ENCODE measurements around the gene FGD5.

FGD5 gene, protein sequence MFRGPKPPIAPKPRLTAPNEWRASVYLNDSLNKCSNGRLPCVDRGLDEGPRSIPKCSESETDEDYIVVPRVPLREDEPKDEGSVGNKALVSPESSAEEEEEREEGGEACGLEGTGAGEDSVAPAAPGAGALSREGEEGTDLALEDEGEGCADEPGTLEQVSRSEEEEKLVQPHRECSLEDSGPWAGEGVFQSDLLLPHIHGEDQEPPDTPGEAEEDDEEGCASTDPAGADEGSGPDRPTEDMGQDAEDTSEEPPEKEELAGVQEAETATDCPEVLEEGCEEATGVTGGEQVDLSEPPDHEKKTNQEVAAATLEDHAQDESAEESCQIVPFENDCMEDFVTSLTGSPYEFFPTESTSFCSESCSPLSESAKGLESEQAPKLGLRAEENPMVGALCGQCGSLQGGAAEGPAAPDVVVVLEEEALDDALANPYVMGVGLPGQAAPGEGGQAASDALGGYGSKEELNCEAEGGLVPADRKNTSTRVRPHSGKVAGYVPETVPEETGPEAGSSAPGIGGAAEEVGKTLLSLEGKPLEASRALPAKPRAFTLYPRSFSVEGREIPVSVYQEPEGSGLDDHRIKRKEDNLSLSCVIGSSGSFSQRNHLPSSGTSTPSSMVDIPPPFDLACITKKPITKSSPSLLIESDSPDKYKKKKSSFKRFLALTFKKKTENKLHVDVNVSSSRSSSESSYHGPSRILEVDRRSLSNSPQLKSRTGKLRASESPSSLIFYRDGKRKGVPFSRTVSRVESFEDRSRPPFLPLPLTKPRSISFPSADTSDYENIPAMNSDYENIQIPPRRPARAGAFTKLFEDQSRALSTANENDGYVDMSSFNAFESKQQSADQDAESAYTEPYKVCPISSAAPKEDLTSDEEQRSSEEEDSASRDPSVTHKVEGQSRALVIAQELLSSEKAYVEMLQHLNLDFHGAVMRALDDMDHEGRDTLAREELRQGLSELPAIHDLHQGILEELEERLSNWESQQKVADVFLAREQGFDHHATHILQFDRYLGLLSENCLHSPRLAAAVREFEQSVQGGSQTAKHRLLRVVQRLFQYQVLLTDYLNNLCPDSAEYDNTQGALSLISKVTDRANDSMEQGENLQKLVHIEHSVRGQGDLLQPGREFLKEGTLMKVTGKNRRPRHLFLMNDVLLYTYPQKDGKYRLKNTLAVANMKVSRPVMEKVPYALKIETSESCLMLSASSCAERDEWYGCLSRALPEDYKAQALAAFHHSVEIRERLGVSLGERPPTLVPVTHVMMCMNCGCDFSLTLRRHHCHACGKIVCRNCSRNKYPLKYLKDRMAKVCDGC (N-terminal part only)

DNA sequence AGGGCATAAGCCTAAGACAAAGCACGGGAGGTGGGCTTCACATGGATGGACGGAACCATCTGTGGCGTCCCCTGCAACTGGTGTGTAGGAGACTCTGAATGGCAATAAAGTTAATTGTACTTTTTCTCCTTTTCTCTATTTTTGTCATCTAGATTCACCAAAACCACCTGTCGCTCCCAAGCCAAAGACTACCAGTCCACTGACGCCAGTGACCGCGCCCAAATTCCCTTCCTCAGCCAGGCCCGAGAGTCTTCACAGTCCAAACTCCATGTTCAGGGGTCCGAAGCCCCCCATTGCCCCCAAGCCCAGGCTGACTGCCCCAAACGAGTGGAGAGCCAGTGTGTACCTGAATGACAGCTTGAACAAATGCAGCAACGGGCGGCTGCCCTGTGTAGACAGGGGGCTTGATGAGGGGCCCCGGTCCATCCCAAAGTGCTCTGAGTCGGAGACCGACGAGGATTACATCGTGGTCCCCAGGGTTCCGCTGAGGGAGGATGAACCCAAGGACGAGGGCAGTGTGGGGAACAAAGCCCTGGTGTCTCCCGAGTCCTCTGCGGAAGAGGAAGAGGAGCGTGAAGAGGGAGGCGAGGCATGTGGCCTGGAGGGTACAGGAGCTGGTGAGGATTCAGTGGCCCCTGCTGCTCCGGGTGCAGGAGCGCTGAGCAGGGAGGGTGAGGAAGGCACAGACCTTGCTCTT lies at the start of gene FGD5:
TSS of gene FGD5 (plus strand) at position 159 of the 697 bp plus-strand sequence. CDS start at position 269, 110 bp downstream.
- DNase-seq (ENCODE audit: low read depth) = no peak

DNA sequence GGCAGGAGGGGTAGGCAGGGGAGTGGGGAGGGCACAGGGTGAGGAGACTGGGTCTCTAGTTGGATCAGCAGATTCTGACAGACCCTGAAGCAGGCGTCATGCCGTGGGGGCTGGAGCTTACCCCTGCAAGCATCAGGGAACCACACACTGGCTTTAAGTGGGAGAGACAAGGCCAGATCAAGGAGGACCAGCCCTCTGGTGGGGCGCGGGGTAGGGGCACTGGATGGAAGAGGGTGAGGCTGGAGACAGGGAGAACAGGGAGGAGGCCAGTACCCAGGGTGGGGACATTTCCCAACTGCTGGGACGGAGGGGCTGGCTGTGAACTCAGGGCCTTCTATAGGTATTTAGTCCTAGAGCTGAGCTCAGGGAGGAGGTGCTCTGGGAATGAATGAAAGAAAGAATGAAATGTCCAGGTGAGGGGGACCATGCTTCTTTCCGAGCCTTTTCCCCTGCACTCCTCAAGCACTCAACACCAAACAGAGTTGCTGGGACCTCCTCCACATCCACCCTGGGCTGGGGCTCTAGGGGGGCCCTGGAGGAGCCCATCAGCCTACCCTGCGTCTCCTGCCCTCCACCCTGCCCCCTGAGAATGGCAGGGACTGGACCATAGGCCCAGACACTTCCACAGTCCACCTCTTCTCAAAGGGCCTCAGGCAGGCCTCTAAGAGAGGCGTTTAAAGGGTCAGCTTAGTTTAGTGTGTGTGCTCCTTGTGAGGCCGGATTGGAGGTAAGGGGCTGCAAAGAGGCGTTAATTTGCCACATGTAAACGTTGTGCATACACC lies 49.0 kb upstream of the FGD5 start:
- DNase-seq (ENCODE audit: low read depth) = no peak

DNA sequence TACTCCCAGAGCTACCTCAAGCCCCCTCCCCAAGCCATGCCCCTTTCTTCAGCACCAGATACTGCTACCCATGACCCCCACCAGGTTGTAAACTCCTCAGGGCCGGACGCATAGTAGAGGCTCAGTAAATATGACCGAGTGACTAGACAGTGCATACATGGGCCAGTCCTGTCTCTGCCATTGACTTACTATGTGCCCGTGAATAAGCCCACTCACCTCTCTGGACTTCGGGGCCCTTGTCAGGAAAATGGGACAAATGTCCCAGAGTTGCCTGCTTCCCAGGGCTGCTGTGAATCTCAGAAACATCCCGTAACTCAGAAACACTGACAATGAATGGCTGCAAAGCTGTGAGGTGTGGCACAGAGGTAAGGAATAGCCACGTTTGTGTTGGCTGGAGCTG lies 48.2 kb upstream of the FGD5 start:
- DNase-seq (ENCODE audit: low read depth) = no peak

DNA sequence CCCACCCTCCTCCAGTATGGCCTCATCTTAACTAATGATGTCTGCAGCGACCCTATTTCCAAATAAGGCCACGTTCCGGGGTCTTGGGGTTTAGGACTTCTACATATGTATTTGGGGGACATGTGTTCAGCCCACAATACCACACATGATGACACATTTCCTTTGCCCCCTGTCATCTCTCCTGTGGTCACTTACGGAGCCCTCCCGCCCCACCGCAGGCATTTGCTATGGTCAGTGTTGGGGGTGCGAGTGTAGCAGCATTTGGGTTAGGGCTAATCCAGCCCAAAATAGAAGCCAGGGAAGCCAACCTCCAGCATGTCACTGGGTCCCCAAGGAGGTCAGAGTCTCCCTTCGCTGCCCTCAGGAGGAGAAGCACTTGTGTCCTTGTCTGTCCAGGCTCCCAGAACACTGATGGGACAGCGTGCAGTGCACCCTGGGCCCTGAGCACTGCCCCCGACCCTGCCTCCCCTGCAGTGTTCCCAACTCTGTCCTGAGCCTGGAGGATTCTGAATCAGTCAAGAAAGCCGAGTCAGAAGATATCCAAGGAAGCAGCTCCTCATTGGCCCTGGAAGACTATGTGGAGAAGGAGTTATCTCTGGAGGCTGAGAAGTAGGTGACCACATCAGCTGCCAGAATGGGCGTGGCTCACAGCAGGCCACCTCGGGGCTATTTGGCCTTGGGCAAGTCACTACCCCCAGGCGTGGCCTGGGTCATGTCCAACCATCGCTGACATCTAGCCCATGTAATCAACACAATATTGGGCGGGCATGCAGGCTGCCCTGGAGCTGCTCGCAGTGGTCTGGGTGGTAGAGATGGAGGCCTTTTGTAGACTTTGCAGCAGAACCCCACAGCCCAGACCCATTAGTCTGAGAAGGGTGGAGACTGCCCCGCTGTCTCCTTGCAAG lies 46.9 kb upstream of the FGD5 start:
- DNase-seq (ENCODE audit: low read depth) = no peak

DNA sequence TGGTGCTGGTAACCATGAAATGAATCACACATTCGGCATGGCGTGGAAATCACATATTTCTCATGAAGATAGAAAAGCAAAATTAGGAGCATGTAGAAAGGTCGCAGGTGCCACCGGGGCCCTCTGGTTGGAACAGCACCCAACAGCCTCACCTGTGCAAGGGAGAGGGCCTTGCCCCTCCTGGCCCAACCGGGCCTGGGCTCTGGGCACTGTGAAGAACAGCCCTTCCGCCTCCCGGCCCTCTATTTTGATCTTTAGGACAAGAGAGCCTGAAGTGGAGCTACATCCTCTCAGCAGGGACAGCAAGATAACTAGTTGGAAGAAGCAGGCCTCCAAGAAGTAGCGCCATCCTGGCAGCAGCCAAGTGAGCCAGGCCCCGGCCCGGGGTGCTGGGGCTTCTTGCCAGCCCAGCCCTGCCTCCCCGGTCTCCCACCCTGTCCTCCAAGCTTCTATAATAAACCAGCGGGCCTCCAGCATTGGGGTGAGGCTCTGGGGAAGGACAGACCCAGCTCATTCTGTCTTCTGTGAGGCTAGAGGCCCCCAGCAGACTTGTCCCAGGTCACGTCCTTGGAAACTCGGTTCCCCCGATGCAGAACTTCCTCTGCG lies 46.1 kb upstream of the FGD5 start:
- DNase-seq (ENCODE audit: low read depth) = no peak

DNA sequence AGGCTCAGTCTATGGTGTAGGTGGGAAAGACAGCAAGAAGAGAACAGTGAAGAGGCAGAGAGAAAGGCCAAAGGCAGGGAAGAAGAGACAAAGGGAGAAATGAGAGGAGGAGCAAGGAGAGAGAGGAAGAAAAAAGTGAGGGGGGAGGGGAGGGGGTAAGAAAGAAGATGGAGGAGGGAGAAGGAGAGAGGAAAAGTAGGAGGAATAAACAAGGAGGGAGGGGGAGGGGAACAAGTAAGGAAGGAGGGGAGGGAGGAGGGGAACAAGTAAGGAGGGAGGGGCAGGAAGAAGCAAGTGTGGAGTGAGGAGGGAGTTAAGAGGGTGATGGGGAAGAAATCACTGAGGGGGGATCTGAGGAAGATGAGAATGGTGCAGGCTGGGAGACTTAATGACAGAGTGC lies 45.5 kb upstream of the FGD5 start:
- no peak for DNase-seq (ENCODE audit: low read depth)

DNA sequence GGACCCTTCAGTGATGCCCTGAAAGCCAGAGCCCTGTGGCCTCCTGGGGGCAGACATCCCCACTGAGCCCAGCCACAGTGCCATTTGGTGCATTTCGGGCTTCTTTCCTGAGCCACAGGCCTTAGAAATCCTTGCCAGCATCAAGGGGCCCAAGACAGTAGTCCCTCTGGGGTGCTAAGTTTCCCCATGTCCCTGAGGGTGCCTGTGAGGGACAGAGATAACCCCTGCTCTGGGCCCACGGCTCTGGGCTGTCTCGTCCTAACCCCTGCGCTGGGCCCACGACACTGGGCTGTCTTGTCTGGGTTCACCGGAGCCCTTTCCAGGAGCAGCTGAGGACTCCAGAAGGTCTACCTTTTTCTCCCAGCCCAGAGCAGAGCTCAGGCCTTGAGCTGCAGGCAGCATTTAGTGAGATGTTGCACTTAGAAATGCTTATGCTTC lies 45.1 kb upstream of the FGD5 start:
- DNase-seq (ENCODE audit: low read depth) = no peak

DNA sequence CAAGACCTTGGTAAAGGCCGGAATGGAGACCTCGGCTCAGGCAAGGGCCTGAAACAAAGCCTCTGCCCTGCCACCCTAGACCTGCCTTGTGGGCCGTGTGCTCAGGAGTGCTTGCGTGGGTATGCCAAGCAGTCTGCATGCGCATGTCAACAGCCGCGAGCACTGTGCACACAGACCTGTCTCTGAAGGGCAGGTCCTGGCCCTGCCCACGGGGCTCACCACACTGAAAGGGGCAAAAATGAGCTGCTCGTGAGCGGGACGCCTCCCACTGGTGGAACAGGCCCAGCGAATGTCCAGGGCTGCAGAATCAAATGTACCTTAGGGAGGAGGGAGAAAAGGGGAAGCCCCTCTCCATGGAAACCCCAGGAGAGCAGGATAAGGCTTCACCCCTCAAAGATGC lies 44.3 kb upstream of the FGD5 start:
- DNase-seq (ENCODE audit: low read depth) = no peak

DNA sequence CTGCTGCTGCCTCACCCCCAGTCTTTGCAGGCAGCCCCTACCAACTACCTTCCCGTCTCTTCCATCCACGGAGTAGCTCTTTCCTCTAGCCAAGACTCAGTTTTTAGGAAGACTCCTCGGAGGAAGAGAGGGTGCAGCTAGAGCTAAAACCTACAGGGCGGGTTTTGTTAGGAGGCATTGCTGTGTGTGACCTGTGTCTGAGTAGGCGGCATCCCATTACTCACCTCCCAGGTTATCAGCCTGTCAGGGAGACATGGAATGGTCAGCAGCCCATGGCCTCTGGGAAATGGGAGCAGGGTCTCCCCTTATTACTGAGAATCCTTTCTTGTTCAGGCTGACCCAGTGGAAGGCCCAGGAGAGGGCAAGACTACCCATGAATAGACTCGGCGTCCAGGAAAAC lies 43.8 kb upstream of the FGD5 start:
- no peak for DNase-seq (ENCODE audit: low read depth)

DNA sequence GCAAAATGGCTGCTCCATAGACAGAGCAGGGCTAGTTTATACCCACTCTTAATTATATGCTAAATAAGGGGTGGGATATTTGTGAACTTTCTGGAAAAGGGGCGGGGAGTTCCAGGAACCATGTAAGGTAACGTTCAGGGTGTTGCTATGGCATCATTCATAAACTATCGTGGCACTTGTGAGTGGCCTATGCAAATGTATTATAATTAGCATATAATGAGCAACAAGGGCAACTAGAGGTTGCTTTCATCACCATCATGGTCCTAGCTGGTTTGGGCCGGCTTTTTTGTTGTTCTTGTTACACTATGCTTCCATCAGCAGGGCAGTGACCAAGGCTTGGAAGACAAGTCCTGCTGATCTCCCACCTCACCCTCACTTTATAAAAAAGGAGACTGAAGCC lies 43.2 kb upstream of the FGD5 start:
- no peak for DNase-seq (ENCODE audit: low read depth)

DNA sequence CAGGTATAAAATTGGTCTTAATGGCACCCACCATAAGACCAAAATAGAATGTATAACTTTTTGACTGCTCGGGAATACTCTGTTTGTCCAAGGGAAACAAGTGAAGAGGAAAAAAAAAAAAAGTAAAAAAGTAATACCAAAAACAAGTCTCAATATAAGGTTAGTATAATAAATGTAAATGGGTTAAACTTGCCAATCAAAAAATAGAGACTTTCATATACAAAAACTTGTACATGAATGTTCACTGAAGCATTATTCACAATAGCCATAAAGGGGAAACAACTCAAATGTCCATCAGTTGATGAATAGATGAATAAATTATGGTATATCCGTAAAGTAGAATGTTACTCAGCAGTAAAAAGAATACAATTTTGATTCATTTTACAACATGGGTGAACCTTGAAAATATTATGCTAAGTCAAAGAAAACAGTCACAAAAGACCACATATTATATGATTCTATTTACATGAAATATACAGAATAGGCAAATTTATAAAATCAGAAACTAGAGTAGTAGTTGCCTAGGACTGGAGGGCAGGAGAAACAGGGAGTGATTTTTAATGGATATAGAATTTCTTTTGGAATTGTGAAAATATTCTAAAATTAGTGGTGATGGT lies 39.6 kb upstream of the FGD5 start:
- no peak for DNase-seq (ENCODE audit: low read depth)

DNA sequence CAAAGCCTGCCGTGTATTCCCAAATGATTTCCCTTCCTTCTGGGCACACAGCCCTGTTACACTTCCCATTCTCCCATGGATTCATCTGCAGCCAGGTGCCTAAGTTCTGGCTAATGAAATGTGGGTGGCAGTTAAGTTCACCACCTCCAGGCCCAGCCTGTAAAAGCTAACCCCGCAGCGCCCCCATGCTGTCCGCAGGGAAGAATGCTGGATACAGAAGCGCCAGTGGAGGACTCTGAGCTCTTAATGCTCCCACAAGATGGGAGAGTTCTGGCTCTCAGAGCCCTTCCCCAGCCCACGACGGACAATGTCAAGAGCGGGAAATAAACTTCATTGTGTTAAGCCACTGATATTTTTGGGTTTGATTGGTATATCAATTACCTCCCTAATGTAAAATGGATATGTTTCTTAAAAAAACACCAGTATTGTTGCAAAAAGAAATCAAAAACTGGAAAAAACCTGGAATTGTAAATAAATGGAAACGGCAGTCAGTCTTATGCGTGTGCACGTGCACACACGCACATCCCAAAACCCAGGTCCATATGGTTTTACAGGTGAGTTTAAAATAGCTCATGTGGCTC lies 37.7 kb upstream of the FGD5 start:
- no peak for DNase-seq (ENCODE audit: low read depth)

DNA sequence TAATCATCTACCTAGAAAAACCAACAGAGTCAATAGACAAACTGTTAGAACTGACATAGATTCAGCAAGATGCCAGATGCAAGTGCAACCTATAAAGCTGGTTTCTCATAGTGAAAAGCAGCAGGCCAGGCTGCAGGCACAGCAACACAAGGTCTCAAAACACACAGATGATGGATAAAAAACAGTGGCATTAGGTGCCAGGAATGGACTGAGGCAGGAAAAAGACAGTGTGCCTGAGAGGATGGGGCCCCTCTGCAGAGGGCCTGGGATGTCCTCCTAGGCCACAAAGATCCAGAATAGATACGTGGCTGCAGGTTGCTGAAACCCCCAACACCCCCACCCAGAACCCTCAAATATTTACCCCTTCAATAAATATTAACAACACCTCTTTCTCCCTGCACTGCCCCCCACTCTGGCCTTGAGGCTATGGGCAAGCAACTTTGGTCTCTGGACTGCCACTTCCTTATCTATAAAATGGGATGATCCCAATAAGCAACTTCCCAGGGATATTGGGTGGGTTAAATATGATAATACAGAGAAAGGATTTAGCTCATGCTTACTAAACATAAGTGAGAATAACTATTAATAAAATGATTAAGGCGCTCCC lies 35.2 kb upstream of the FGD5 start:
- no peak for DNase-seq (ENCODE audit: low read depth)

DNA sequence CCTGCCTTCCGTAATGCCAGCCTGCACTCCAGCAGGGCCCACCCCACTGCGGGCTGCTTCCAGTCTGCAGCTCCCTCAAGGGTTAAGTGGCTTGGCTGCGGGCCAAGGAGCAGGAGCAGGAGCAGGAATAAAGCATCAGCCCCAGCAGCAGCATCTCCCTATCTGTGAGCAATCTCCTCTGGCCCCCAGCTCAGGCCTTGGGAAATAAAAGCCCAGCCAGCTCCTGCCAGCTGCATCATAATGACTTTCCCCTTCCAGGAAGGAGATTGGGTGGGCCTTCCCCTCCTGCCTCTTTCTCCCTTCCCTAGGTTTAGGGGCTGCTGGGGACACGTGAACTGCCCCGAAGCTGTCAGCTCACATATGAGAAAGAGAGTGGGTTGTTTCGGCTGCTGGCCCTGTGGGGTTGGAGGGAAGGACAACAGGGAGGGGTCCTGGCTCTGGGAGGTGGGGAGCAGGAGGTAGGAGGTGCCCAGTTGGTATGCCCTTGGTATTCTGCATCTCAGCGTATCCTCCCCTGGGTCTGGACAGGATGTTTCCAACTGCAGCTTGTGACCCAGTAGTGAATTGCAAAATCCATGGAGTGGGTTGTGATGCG lies 34.6 kb upstream of the FGD5 start:
- no peak for DNase-seq (ENCODE audit: low read depth)

DNA sequence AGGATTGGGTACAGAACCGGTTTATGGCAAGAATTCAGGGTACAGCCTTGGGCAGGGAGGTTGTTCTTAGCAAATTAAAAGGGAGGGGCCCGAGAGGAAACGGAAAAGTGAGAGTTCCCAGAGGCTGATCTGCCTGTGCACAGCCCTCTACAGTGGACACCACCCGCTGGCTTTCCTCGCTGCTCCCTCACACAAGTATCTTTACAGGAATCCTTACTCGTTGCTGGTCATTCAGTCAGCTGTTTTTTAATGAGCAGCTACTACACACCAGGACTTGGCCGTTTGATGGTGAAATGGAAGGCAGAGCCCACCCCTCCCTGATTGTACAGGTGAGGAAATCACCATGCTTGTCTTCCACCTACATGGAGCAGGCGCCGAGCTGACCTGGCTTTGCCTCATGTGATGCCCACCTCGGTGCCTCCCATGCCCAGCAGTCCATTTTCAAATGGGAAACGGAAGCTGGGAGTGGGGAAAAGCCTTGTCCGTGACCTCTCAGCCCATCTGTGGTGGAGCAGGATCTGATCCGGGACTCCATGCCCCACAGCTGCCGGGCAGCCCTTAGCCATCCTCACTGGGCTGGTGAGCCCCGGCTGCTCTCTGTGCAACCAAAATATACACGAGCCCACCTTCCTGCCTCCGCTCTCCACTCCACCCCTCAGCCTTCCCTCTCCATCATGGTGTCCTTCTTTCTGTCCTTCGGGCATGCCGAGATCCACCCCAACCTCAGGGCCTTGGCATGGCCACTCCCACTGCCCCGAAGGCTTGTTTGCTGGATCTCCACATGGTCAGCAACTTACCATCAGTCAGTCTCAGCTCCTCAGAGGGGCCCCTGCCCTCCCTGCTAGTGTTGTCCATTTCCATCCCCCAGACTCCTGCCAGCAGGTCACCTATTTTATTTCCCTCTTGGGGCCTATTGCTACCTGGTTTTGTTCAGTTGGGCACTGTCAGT lies 33.3 kb upstream of the FGD5 start:
- no peak for DNase-seq (ENCODE audit: low read depth)

DNA sequence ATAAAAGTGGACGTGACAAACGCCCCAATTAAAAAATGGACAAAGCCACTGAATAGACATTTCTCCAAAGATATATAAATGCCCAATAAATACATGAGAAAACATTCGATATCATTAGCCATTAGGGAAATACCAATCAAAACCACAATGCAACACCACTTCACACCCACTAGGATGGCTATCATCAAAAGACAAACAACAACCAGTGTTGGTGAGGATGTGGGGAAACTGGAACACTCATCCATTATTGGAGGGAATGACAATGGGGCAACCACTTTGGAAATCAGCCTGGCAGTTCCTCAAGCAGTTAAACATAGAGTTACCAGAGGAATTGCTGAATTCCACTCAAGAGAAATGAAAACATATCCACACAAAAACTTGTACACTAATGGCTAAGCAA lies 32.4 kb upstream of the FGD5 start:
- no peak for DNase-seq (ENCODE audit: low read depth)

DNA sequence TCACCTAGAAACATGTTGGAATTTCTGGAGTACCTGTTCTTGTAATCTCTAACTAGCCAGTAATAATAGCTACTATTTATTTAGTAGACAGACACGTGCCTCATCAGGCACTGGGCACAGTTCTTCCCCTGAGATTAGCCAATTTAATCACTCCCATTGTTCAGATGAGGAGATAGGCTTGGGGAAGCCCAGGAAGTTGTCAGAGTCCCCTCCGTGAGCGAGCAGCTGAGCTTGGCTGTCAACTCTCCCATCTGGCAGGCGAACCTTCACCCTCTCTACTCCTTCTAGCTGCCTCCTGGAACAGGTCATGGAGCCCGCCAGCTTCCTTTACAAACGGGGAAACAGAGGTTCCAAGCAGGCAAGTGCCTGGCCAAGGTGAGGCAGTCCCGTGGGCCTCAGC lies 31.1 kb upstream of the FGD5 start:
- DNase-seq (ENCODE audit: low read depth) = no peak
